GM12872 (cell line): Measurements from ENCODE around the gene SCN4A.

Source experiments
- CTCF ChIP-seq: IDR thresholded peaks from 3 replicates; pipeline ENCODE4 v1.5.1; 2011; ENCODE audit warnings: low read depth, mild to moderate bottlenecking, low read length, moderate library complexity; ENCODE audit not compliant: insufficient read depth

SCN4A gene

GRCh38 chr17:63917646-63918045, 55.1 kb downstream of the SCN4A start:
- no peak for TF ChIP-seq CTCF

GRCh38 chr17:63916566-63917185, 56.0 kb downstream of the SCN4A start:
- TF ChIP-seq CTCF = no peak

GRCh38 chr17:63914471-63914870, 58.2 kb downstream of the SCN4A start:
- TF ChIP-seq CTCF = no peak

GRCh38 chr17:63911657-63912100, 61.0 kb downstream of the SCN4A start:
- peak; percentile 82 for TF ChIP-seq CTCF

GRCh38 chr17:63911041-63911635, 61.6 kb downstream of the SCN4A start, which contains the start of gene CSHL1:
CSHL1 (minus strand) TSS chr17:63911258; CDS start chr17:63911196, 62 bp downstream.
- no peak for TF ChIP-seq CTCF

- no peak for TF ChIP-seq CTCF
Observed at GRCh38 chr17:63910096-63910495, 62.6 kb downstream of the SCN4A start.

GRCh38 chr17:63907161-63907778, 65.4 kb downstream of the SCN4A start:
- TF ChIP-seq CTCF = peak; percentile 36; the same call in 2 of the 3 replicates
